Measurements from ENCODE around the gene ZNF398.

Gene ZNF398

GRCh38 chr7:149214020-149214720 is 66.9 kb downstream of the ZNF398 start:
- in situ Hi-C loops (cut with HindIII; ENCODE audit: low sequenced_read_pairs) = no loop called here
- DNase-seq (ENCODE audit: low read depth, low spot score) = no peak
- H3K4me3 ChIP-seq (ENCODE audit: low read depth, low read length) = no peak overlapping the region
- TF ChIP-seq, protein P1, sequence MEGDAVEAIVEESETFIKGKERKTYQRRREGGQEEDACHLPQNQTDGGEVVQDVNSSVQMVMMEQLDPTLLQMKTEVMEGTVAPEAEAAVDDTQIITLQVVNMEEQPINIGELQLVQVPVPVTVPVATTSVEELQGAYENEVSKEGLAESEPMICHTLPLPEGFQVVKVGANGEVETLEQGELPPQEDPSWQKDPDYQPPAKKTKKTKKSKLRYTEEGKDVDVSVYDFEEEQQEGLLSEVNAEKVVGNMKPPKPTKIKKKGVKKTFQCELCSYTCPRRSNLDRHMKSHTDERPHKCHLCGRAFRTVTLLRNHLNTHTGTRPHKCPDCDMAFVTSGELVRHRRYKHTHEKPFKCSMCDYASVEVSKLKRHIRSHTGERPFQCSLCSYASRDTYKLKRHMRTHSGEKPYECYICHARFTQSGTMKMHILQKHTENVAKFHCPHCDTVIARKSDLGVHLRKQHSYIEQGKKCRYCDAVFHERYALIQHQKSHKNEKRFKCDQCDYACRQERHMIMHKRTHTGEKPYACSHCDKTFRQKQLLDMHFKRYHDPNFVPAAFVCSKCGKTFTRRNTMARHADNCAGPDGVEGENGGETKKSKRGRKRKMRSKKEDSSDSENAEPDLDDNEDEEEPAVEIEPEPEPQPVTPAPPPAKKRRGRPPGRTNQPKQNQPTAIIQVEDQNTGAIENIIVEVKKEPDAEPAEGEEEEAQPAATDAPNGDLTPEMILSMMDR (IDR thresholded peaks at IDR 0.05; ENCODE audit: low read depth, low read length) = no peak

GRCh38 chr7:149216402-149216801 is 69.1 kb downstream of the ZNF398 start:
- H3K4me3 ChIP-seq (ENCODE audit: low read depth, low read length) = no peak overlapping the region
- no peak for DNase-seq (ENCODE audit: low read depth, low spot score)
- in situ Hi-C loops (cut with HindIII; ENCODE audit: low sequenced_read_pairs) = no loop called here
- TF ChIP-seq, protein P1 (IDR thresholded peaks at IDR 0.05; ENCODE audit: low read depth, low read length) = no peak

DNA sequence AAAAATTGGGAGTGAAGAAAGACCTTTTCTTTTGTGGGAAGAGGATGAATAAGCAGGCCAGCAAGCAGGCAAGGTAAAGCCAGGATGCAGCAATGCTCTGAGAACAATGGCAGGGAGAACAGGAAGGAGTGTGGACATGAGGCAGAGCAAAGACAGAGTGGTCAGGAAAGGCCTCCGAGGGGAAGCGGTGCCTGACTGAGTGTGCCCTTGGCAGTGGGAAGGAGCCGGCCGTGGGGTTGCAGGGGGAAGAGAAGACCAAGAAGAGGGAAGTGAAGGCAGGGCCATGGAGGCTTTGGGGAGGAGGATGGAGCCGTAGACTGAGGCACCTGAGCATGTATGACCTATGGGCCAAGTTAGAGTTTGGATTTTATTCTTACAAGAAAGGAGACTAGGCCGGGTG is 70.3 kb downstream of the ZNF398 start:
- in situ Hi-C loops (cut with HindIII; ENCODE audit: low sequenced_read_pairs) = no loop called here
- no peak for DNase-seq (ENCODE audit: low read depth, low spot score)
- TF ChIP-seq, protein P1 (IDR thresholded peaks at IDR 0.05; ENCODE audit: low read depth, low read length) = no peak
- H3K4me3 ChIP-seq (ENCODE audit: low read depth, low read length) = no peak overlapping the region

GRCh38 chr7:149218469-149219420 is 71.5 kb downstream of the ZNF398 start:
- TF ChIP-seq, protein P1 (IDR thresholded peaks at IDR 0.05; ENCODE audit: low read depth, low read length) = no peak
- H3K4me3 ChIP-seq (ENCODE audit: low read depth, low read length) = no peak overlapping the region
- DNase-seq (ENCODE audit: low read depth, low spot score) = no peak
- in situ Hi-C loops (cut with HindIII; ENCODE audit: low sequenced_read_pairs) = no loop called here

GRCh38 chr7:149220534-149220933 is 73.3 kb downstream of the ZNF398 start:
- DNase-seq (ENCODE audit: low read depth, low spot score) = no peak
- TF ChIP-seq, protein P1 (IDR thresholded peaks at IDR 0.05; ENCODE audit: low read depth, low read length) = no peak
- H3K4me3 ChIP-seq (ENCODE audit: low read depth, low read length) = no peak overlapping the region
- in situ Hi-C loops (cut with HindIII; ENCODE audit: low sequenced_read_pairs) = no loop called here

DNA sequence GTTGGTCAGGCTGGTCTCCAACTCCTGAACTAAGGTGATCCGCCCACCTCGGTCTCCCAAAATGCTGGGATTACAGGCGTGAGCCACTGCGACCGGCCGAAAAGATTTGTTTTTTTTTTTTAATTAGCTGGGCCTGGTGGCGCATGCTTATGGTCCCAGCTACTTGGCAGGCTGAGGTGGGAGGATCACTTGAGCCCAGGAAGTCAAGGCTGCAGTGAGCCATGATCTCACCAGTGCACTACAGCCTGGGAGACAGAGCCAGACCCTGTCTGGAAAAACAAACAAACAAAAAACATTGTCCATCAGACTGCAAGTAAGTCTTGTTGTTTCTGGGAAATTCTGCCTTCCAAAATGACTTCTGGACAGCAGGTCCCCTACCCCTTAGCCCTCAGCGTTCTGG is 75.9 kb downstream of the ZNF398 start:
- no peak overlapping the region for H3K4me3 ChIP-seq (ENCODE audit: low read depth, low read length)
- TF ChIP-seq, protein P1 (IDR thresholded peaks at IDR 0.05; ENCODE audit: low read depth, low read length) = no peak
- DNase-seq (ENCODE audit: low read depth, low spot score) = no peak
- in situ Hi-C loops (cut with HindIII; ENCODE audit: low sequenced_read_pairs) = no loop called here
